WERI-Rb-1 (cell line): ENCODE data around the gene NPR3.

ENCODE experiments used
- DNase-seq: peaks from one replicate; pipeline ENCODE4 v3.0.0-alpha.2; 2020
- H3K27ac ChIP-seq: fragments of 250-450 bp; sonication (Bioruptor Pico); 2 replicates; pipeline ENCODE4 v1.5.1; 2020; ENCODE audit warnings: mild to moderate bottlenecking, moderate library complexity
- H3K27me3 ChIP-seq: fragments of 250-450 bp; sonication (Bioruptor Pico); 2 replicates; pipeline ENCODE4 v1.5.1; 2021; ENCODE audit warnings: mild to moderate bottlenecking, low read depth, moderate library complexity; ENCODE audit not compliant: insufficient read depth, severe bottlenecking
- H3K36me3 ChIP-seq: fragments of 250-450 bp; sonication (Bioruptor Pico); 2 replicates; pipeline ENCODE4 v1.5.1; 2020; ENCODE audit warnings: mild to moderate bottlenecking, moderate library complexity
- H3K4me3 ChIP-seq: 2 replicates; pipeline ENCODE4 v1.5.1; 2011; ENCODE audit warnings: low read depth, mild to moderate bottlenecking, control low read depth, low read length
- H3K9me3 ChIP-seq: fragments of 250-450 bp; sonication (Bioruptor Pico); 2 replicates; pipeline ENCODE4 v1.5.1; 2021; ENCODE audit warnings: mild to moderate bottlenecking, moderate library complexity; ENCODE audit not compliant: severe bottlenecking
- TF ChIP-seq, protein P1 (sequence below): IDR thresholded peaks from 2 replicates; pipeline ENCODE4 v1.5.1; 2011; ENCODE audit warnings: low read depth, mild to moderate bottlenecking, control low read depth, inconsistent platforms, low read length

The NPR3 gene

DNA sequence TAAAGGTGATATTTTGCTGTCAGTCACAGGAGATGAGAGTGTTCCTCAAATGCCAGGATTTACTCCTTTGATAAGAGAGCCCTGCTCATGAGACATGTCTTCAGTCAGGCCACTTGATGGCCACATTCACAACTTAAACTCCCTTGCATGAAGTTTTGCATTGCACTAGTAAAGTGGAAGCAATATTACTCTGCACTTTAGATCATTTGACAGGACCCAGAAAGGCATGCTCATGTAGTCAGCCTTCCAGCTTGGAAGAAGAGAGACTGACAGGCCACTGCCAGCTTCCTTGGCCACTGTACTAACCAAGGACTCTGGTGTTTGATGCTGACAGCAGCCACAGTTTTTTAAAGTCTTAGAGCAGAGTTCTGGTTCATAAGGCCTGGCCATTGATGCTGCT is 42.6 kb downstream of the NPR3 start:
- H3K27ac ChIP-seq, result no peak overlapping the region

DNA sequence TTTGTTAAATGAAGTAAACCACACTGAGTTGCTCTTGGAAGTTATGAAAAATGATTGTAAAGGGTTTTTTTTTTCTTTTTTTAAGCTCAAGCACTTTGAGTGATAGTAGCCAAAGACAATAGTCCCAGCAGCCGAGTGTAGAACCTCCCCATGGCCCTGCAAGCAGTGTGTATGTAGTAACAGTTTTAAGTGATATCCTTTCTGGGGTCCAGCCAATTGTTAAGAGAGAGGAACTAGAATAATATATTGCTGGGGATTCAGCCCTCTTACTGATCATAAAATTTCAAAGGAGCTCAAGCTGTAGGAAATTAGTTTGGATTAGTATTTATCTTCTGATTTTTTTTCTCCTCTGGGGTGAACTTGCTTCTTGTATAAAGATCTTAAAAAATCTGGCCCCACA is 43.2 kb downstream of the NPR3 start:
- Histone ChIP-seq H3K9me3 (no peaks in the 10 kb centered on the region), H3K27me3 (peaks cover 62% of the 10 kb centered on the region), H3K27ac (no peak overlapping the region), H3K4me3 (no peak overlapping the region), H3K36me3 (no peaks in the 10 kb centered on the region)
- TF ChIP-seq, protein P1, sequence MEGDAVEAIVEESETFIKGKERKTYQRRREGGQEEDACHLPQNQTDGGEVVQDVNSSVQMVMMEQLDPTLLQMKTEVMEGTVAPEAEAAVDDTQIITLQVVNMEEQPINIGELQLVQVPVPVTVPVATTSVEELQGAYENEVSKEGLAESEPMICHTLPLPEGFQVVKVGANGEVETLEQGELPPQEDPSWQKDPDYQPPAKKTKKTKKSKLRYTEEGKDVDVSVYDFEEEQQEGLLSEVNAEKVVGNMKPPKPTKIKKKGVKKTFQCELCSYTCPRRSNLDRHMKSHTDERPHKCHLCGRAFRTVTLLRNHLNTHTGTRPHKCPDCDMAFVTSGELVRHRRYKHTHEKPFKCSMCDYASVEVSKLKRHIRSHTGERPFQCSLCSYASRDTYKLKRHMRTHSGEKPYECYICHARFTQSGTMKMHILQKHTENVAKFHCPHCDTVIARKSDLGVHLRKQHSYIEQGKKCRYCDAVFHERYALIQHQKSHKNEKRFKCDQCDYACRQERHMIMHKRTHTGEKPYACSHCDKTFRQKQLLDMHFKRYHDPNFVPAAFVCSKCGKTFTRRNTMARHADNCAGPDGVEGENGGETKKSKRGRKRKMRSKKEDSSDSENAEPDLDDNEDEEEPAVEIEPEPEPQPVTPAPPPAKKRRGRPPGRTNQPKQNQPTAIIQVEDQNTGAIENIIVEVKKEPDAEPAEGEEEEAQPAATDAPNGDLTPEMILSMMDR, result no peak
- no peak for DNase-seq

More for the DNA sequence above, 42.6 kb downstream of the NPR3 start:
- TF ChIP-seq, protein P1, result no peak
- DNase-seq, result no peak
- no peak overlapping the region for H3K4me3 ChIP-seq
- peaks cover 63% of the 10 kb centered on the region for H3K27me3 ChIP-seq
- no peaks in the 10 kb centered on the region for H3K9me3 ChIP-seq
- no peaks in the 10 kb centered on the region for H3K36me3 ChIP-seq

DNA sequence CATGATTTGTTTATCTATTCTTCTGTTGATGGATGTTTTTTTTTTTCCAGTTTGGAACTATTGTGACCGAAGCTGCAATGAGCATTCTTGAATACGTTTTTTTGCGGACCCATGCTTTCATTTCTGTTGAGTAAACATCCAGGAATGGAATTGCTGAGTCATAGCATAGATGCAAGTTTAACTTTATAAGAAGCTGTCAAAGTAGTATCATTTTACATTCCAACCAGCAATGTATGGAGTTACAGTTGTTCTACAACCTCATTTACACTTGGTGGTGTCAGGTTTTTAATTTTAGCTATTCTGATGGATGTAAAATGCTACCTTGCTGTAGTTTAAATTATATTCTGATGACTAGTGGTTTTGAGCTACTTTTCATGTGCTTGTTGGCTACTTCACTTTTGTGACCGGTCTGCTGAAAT is 49.0 kb downstream of the NPR3 start:
- Histone ChIP-seq H3K9me3 (no peaks in the 10 kb centered on the region), H3K4me3 (no peak overlapping the region), H3K27me3 (peaks cover 35% of the 10 kb centered on the region), H3K27ac (no peak overlapping the region), H3K36me3 (no peaks in the 10 kb centered on the region)
- no peak for DNase-seq
- TF ChIP-seq, protein P1, result no peak

DNA sequence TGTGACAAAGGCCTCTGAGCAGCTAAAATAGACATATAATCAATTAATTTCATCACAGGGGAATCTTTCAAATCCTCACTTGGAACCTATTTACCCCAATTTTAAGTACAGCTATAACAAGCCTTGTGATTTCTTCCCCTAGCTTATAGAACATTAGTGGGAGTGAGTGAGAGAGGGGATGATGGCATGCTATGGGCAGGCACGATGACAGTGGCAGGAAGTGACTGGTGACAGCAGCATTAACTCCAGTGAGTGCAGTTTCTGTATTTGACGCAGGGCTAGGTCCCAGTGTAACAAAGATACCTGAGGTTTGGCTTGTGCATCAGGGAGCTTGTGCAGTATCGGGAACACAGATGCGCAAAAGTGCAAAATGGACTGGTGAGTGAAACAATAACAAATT is 54.1 kb downstream of the NPR3 start:
- TF ChIP-seq, protein P1, result no peak
- DNase-seq, result no peak
- Histone ChIP-seq H3K9me3 (no peaks in the 10 kb centered on the region), H3K27me3 (peaks cover 62% of the 10 kb centered on the region), H3K27ac (no peak overlapping the region), H3K4me3 (no peak overlapping the region), H3K36me3 (no peaks in the 10 kb centered on the region)

DNA sequence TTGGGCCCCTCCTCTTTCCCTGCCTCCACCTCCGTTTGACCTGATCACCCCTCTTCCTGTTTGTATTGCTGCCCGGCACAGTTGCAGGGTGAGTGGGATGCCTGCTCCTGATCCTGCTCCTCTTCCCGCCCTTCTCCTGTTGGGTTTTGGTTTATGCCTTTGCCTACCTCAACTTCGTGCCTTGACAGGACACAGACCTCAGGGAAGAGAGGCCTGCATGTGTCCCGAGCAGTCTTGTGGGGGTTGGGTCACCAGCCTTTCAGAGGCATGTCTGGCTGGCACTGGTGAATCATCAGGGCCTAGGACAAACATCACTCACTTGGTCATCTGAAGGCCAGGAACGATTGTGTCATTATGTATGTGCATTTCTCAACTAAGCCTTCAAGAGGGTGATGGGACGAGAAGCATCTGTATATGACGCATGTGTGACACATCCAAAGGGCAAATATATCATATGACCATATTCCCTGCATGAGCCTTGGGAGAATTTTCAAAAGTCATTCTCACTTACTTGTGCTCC is 56.9 kb downstream of the NPR3 start:
- no peak for DNase-seq
- Histone ChIP-seq H3K27me3 (peaks cover 79% of the 10 kb centered on the region), H3K9me3 (peaks cover 5% of the 10 kb centered on the region), H3K27ac (no peak overlapping the region), H3K4me3 (no peak overlapping the region), H3K36me3 (no peaks in the 10 kb centered on the region)
- TF ChIP-seq, protein P1, result no peak

DNA sequence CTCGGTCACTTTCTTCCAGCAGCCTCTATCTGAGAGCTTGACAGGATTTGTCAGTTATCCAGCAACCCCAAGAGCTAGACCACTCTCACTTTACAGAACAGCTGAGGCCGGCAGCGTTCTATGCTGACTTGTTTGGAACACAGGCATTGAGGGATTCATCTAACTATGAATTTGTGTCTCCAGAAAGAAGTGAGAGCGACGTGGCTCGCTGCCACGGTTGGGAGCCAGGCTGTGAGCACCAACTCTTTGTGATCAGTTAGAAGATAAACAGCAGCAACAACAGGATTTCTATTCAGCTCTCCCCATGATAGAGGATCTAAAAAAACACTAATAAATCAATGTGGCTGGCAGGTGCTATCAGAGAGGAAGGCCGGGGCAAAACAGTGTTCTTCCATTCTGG is 58.6 kb downstream of the NPR3 start:
- TF ChIP-seq, protein P1, result no peak
- Histone ChIP-seq H3K27ac (no peak overlapping the region), H3K27me3 (peaks cover 83% of the 10 kb centered on the region), H3K9me3 (peaks cover 5% of the 10 kb centered on the region), H3K4me3 (no peak overlapping the region), H3K36me3 (no peaks in the 10 kb centered on the region)
- no peak for DNase-seq
